H7 (cell line): ENCODE data around the gene CRY1. TPM values are rescaled to one million over a fixed set of nuclear protein-coding genes. Genes with fewer than 3 reads are reported as not detected.

Source experiments
- DNase-seq: peaks from one replicate; pipeline ENCODE4 v3.0.0; 2012
- H3K27me3 ChIP-seq: 2 replicates; pipeline ENCODE4 v1.6.0; 2011; ENCODE audit warnings: mild to moderate bottlenecking, low read length; ENCODE audit not compliant: control insufficient read depth, insufficient read depth
- H3K36me3 ChIP-seq: replicated peaks from 2 replicates; pipeline ENCODE4 v1.5.1; 2011; ENCODE audit warnings: low read length; ENCODE audit not compliant: control insufficient read depth, insufficient read depth
- H3K4me3 ChIP-seq: 2 replicates; pipeline ENCODE4 v1.5.1; 2011; ENCODE audit warnings: low read depth, mild to moderate bottlenecking, control low read depth, low read length, moderate library complexity; ENCODE audit not compliant: insufficient read depth
- total RNA-seq: library from RNA; depleted of rRNA; stranded (reverse); fragments of >200 nt; shearing (Covaris generic); gene quantifications from 2 replicates; pipeline ENCODE4 v1.2.3, GENCODE V29; 2014

Gene CRY1
- total RNA-seq, 1 experiment from 2014 or later, result 44.0 TPM

DNA sequence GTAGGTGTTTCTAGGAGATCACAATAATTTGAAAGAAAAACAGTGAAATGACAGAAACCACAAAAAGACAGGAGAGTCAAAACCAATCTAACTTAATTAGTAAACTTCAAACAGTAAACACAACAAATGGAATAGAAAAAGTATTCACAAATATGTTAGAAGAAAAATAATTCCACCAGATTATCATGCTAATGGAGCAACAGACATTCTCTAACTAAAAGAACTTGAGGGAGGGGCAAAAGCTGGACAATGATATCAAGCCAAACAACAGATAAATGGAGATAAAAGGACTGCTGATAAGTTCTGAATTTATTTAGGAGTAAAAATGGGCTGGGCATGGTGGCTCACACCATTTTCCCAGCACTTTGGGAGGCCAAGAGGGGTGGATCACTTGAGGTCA, 28.7 kb downstream of the CRY1 start:
- DNase-seq, result no peak
- Histone ChIP-seq H3K4me3 (no peak overlapping the region), H3K36me3 (no peaks in the 10 kb centered on the region), H3K27me3 (no peaks in the 10 kb centered on the region)

DNA sequence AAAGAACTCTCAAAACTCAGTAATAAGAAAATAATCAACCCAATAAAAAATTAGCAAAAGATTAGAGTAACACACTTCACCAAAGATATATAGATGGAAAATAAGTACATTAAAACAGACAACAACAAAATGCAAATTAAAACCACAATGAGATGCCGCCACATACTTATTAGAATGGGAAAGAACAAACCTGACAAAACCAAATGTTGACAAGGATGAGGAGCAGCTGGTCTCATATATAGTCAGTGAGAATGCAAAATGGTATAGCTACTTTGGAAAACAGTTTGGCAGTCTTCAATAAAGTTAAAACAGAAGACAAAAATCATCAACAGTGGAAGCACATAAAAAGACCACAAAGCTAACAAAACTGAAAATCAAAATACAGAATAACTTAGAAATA, 29.1 kb downstream of the CRY1 start:
- Histone ChIP-seq H3K36me3 (no peaks in the 10 kb centered on the region), H3K27me3 (no peaks in the 10 kb centered on the region), H3K4me3 (no peak overlapping the region)
- no peak for DNase-seq

DNA sequence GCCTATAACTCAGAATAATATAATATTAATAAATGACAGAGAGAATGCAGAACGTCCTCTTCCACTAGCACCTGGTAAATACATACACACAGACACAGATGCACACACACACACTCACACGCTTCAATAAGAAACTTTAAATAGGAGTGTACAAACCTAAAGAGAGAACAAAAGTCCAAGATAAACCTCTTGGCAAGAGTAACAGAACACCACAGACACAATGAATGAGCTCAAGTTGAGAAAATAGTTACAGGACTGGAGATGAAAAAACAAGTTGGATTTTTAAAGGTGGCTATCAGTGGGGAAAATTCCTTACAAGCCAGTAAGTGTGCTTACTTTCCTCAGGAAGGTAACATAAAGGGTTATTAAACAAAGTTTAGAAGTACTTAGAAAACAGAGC, 35.2 kb downstream of the CRY1 start:
- Histone ChIP-seq H3K4me3 (no peak overlapping the region), H3K27me3 (no peaks in the 10 kb centered on the region), H3K36me3 (no peaks in the 10 kb centered on the region)
- no peak for DNase-seq

DNA sequence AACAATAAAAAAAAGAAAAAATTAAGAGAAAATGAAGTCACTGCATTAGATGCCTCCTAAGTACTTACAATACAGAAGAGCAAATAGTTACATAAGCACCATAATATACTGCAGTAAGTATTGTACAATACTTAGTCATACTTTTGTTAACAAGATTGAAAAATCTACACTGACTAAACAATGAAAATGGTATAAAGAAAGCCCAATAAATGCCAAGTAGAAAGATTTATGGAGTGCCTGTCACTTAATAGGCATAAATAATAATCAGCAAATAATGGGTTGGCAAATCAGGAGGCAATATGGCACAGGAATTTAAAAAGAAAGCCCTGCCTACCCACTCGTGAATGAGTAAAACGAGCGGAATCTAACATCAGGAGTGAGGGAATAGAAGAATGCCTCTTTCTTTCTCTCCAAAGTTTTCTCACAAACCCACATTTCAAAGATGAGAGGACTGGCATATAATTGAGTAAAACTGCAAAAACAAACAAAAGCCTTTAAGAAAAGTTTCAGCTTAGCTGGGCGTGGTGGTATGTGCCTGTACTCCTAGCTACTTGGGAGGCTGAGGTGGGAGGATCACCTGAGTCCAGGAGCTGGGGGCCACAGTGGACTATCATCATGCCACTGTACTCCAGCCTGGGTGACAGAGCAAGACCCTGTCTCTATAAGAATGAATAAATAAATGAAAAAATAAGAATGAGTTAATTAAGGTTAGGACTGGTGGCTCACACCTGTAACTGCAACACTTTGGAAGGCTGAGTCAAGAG, 36.1 kb downstream of the CRY1 start:
- H3K4me3 ChIP-seq, result no peak overlapping the region
- no peaks in the 10 kb centered on the region for H3K36me3 ChIP-seq
- DNase-seq, result no peak
- H3K27me3 ChIP-seq, result no peaks in the 10 kb centered on the region

DNA sequence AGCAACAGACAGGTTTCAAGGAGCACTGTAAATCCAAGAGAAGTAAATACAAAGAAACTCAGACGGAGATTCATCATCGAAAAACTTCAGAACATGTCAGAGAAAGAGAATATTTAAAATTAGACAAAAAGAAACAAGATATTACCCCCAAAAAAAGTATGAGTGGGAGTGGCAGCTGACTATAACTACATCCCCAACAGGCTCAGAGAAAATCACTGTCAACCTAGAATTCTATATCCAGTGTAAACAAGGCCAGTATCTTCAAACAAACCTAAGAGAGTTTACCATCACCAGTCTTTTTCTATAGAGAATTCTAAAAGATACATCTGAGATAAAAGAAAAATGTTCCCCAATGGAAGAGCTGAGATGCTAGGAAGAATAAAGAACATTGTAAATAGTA, 39.6 kb downstream of the CRY1 start:
- Histone ChIP-seq H3K27me3 (no peaks in the 10 kb centered on the region), H3K36me3 (no peaks in the 10 kb centered on the region), H3K4me3 (no peak overlapping the region)
- no peak for DNase-seq

DNA sequence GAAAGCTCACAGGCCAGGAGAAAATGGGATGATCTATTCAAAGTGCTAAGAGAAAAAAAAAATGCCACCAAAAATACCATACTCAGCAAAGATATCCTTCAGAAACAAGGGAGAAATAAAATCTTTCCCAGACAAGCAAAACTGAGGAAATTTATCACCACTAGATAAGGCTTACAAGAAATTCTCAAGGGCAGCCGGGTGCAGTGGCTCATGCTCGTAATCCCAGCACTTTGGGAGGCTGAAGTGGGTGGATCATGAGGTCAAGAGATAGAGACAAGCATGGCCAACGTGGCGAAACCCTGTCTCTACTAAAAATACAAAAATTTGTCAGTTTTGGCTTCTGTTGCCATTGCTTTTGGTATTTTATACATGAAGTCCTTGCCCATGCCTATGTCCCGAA, 48.2 kb downstream of the CRY1 start:
- no peak for DNase-seq
- H3K4me3 ChIP-seq, result no peak overlapping the region
- H3K36me3 ChIP-seq, result no peaks in the 10 kb centered on the region
- H3K27me3 ChIP-seq, result no peaks in the 10 kb centered on the region

DNA sequence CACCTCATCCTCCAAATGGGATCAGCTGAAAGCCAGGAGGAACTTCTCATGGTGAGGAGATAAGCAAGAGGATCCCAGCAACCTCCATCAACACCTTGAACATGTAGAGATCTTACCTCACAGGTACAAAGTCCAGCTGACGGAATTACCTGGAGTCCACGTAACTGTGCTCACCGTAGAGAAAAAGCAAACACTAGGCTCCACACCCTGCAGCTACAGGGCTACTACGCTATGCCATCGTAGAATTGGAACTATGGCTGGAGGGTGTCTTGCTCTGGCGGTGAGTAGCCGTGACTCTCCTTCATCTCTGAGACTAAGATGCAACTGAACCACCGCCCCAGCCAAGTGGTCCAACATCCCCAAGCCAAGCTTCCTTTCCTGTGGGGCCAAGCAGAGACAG, 50.5 kb downstream of the CRY1 start:
- no peak for DNase-seq
- Histone ChIP-seq H3K27me3 (no peaks in the 10 kb centered on the region), H3K4me3 (no peak overlapping the region), H3K36me3 (no peaks in the 10 kb centered on the region)

DNA sequence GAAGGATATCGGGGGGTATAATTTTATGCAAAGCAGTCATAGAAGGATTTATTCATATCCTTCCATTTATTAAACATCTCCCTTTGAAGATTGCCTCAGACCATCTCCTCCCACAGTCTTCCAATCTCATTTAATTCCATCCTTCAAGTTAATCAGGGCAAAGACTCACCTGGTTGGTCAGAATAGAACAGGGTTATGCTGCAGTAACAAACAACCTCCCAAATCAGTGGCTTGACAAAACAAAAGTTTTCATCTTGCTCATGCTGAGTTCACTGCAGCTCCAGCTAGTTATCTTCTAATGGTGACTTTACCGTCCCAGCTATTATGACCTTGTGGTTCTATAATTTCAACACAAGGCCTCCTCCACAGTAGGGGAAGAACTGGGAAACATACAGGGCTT, 57.6 kb downstream of the CRY1 start:
- Histone ChIP-seq H3K27me3 (no peaks in the 10 kb centered on the region), H3K4me3 (no peak overlapping the region), H3K36me3 (no peaks in the 10 kb centered on the region)
- no peak for DNase-seq

DNA sequence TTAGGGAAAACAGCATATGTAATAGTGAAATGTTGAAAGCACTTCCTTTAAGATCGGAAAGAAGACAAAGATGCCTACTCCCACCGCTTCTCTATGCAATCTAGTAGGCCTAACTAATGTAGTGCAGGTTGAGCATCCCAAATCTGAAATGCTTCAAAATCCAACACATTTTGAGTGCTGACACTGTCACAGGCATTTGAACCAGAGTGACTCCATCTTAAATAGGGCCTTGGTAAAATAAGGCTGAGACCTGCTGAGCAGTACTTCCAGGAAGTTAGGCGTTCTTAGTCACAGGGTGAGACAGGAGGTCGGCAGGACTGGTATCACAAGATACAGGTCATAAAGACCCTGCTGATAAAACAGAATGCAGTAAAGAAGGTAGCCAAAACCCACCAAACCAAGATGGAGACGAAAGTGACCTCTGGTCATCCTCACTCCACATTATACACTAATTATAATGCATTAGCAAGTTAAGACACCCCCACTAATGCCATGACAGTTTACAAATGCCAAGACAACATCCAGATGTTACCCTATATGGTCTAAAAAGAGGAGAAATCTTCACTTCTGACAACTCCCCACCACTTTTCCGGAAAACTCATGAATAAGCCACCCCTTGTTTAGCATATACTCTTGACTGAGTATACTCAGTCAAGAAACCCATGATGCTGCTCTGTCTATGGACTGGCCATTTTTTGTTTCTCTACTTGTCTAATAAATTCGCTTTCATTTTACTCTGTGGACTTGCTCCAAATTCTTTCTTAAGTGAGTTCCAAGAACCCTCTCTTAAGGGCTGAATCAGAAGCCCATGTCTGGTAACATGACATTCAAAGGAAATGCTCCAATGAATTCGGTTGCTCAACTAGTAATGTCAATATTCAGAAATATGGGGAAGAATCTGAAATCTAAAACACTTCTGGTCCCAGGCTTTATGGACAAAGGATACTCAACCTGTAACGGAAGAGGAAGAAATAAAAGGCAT, 59.3 kb downstream of the CRY1 start:
- no peak for DNase-seq
- no peak overlapping the region for H3K4me3 ChIP-seq
- H3K27me3 ChIP-seq, result no peaks in the 10 kb centered on the region
- H3K36me3 ChIP-seq, result no peaks in the 10 kb centered on the region

DNA sequence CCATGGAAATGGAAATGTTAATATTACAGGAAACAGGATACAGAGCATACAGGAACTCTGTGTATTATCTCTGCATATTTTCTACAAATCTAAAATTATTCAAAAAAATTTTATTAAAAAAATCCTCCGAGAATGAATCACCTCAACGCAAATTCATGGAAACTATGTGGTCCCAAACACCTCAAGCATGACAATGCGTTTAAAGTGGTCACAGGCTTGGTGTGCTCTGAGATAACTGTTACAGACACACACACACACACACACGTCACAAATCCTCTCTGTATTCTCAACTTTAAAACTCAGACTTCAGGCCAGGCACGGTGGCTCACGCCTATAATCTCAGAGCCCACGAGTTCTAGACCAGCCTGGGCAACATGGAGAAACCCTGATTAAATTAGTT, 61.1 kb downstream of the CRY1 start:
- H3K27me3 ChIP-seq, result no peaks in the 10 kb centered on the region
- no peaks in the 10 kb centered on the region for H3K36me3 ChIP-seq
- H3K4me3 ChIP-seq, result no peak overlapping the region
- DNase-seq, result no peak

DNA sequence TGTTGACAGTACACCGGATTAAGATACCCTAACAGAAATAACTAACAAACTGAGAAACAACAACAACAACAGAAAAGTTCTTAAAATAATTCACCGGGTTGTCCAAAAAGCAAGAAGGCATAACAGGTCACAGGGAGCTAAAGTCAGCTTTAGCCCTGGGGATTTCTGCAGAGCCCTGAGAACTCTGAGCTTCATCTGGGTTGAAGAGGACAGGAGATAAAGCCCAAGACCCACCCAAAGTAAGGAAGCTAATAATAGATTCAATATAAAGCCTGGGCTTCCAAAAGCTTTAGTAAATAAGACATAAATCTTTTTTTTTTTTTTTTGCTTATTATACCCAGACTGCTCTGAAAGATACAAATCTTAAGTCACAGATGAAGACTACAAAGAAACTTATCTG, 62.3 kb downstream of the CRY1 start:
- H3K27me3 ChIP-seq, result no peaks in the 10 kb centered on the region
- DNase-seq, result no peak
- H3K4me3 ChIP-seq, result no peak overlapping the region
- no peaks in the 10 kb centered on the region for H3K36me3 ChIP-seq

DNA sequence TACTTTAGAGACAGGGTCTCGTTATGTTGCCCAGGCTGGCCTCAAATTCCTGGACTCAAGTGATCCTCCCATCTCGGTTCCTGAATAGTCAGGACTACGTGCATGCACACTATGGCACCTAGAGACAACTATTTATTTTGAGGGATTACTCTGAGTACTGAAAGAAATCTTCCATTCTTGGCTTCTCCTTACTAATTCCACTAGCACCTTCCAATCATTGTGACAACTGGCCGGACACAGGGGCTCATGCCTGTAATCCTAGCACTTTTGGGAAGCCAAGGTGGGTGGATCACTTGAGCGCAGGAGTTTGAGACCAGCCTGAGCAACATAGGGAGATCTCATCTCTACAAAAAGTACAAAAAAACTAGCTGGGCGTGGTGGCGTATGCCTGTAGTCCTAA, 64.3 kb downstream of the CRY1 start:
- no peaks in the 10 kb centered on the region for H3K27me3 ChIP-seq
- no peak for DNase-seq
- H3K4me3 ChIP-seq, result no peak overlapping the region
- no peaks in the 10 kb centered on the region for H3K36me3 ChIP-seq

DNA sequence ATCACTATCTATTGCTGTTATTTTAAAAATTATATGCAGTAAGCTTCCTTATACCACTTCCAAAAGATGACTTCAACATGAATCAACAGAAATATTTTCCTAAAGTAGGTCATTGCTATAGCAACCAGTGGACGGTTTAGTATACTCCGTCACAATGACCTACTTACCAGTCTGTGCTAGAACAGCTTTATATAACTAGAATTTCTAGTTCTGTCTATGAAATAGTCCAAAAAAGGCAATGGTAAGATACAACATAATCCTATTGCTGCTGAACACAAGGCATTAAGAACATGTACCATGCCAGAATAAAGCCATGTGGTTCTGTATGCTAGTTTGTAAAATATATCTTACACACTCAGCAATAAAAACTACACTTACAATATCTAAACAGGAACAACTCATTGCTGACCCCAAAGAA, 65.7 kb downstream of the CRY1 start:
- Histone ChIP-seq H3K4me3 (no peak overlapping the region), H3K27me3 (no peaks in the 10 kb centered on the region), H3K36me3 (no peaks in the 10 kb centered on the region)
- DNase-seq, result no peak

DNA sequence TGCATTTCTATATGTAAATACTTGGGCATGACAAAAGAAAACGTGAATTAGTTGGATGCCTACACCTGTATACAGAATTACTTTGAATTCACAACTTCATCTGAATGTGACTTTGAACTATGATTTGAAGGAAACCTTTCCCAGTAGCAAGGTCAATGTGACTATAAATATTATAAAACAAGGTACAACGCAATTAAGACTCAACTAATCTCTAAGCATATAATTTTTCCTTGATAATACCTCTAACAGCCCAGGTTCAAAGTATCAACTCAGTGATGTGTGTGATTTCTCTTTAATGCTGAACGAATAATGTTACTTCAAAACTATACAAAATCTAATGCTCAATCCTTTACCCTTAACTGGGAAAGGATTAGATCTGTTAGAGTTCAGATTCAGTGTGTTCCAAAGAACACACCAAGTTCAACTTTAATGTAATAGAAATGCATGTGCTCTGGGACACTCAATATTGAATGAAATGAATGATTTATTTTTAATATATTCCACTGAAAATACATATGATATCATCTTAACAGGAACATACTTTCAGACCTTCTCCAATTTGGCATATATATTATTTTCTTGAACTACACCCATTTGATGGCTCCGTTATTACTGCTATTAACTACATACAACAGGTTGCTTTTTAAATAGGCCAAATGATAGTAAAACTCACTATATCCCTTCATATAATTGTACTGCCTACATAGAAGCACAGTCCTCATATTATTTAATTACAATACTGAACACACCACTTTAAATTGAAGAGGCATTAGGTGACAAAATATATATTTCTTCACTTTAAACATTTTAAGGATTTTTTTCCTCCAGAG, 66.3 kb downstream of the CRY1 start:
- H3K27me3 ChIP-seq, result no peaks in the 10 kb centered on the region
- no peak overlapping the region for H3K4me3 ChIP-seq
- no peak for DNase-seq
- no peaks in the 10 kb centered on the region for H3K36me3 ChIP-seq
